ENCODE results near the gene ALB.

The ALB gene

GRCh38 chr4:73409012-73409862, 5.2 kb downstream of the ALB start:
- no peak for DNase-seq

GRCh38 chr4:73409978-73410548, 6.0 kb downstream of the ALB start:
- no peak for DNase-seq

- no peak for DNase-seq
These were observed 7.0 kb downstream of the ALB start for GRCh38 chr4:73410916-73411730.

GRCh38 chr4:73411731-73412414, 7.8 kb downstream of the ALB start:
- DNase-seq: no peak

DNA sequence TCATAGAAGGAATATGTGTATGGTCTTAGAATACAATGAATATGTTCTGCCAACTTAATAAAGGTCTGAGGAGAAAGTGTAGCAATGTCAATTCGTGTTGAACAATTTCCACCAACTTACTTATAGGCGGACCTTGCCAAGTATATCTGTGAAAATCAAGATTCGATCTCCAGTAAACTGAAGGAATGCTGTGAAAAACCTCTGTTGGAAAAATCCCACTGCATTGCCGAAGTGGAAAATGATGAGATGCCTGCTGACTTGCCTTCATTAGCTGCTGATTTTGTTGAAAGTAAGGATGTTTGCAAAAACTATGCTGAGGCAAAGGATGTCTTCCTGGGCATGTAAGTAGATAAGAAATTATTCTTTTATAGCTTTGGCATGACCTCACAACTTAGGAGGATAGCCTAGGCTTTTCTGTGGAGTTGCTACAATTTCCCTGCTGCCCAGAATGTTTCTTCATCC, 9.2 kb downstream of the ALB start:
- DNase-seq: no peak

- DNase-seq: no peak
These were observed 10.8 kb downstream of the ALB start for GRCh38 chr4:73414936-73415271.

DNA sequence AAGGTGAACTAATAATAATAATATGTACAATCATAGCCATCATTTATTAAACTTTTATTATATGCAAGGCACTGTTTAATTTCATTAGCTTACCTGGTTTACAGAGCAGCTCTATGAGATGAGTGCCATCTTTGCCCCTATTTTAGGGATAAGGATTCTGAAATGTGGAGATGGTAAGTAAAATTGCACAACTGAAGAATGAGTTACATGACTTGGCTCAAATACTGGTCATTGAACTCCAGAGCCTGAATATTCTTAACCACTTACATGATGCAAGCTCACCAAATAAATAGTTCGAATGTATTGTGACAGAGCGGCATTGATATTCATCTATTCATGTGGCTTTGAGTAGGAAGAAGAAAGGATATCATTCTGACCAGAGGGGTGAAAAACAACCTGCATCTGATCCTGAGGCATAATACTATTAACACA, 11.7 kb downstream of the ALB start:
- DNase-seq: no peak

DNA sequence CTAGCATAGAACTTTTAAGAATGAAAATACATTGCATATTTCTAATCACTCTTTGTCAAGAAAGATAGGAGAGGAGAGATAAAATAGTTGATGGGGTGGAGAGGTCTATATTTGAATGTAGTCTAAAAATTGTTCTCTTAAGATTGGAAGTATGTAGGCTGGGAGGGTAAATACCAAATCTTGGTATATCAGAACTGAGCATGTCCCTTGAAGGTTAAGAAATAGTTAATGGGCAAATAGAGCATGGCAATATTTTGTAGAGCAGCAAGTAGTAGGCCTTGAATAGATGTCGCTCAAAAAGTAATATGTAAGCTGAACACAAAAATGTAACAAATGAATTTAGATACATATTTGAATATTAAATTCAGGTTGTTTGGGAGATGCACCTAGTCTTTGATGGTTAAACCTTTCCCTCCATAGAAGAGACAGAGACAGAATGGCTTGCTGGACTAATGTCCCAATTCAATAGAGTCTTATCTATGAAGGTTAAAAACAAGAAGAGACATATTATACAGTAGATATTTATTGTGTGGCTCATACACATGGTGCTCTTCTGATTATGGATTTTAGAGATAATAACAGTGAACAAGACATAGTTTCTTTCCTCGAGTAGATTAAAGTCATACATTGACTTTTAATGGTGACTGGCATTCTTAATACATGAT, 12.5 kb downstream of the ALB start:
- no peak for DNase-seq

DNA sequence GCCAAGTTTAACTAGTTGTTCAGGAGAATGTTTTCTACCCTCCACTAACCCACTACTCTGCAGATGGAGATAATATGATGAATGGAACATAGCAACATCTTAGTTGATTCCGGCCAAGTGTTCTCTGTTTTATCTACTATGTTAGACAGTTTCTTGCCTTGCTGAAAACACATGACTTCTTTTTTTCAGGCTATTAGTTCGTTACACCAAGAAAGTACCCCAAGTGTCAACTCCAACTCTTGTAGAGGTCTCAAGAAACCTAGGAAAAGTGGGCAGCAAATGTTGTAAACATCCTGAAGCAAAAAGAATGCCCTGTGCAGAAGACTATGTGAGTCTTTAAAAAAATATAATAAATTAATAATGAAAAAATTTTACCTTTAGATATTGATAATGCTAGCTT, 13.3 kb downstream of the ALB start:
- no peak for DNase-seq

DNA sequence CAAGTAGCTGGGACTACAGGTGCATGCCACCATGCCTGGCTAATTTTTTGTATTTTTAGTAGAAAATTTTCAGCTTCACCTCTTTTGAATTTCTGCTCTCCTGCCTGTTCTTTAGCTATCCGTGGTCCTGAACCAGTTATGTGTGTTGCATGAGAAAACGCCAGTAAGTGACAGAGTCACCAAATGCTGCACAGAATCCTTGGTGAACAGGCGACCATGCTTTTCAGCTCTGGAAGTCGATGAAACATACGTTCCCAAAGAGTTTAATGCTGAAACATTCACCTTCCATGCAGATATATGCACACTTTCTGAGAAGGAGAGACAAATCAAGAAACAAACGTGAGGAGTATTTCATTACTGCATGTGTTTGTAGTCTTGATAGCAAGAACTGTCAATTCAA, 13.9 kb downstream of the ALB start:
- DNase-seq: no peak

DNA sequence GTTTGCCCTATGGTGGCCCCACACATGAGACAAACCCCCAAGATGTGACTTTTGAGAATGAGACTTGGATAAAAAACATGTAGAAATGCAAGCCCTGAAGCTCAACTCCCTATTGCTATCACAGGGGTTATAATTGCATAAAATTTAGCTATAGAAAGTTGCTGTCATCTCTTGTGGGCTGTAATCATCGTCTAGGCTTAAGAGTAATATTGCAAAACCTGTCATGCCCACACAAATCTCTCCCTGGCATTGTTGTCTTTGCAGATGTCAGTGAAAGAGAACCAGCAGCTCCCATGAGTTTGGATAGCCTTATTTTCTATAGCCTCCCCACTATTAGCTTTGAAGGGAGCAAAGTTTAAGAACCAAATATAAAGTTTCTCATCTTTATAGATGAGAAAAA, 14.6 kb downstream of the ALB start:
- DNase-seq: no peak

- no peak for DNase-seq
These were observed 15.3 kb downstream of the ALB start for GRCh38 chr4:73419106-73420038.

DNA sequence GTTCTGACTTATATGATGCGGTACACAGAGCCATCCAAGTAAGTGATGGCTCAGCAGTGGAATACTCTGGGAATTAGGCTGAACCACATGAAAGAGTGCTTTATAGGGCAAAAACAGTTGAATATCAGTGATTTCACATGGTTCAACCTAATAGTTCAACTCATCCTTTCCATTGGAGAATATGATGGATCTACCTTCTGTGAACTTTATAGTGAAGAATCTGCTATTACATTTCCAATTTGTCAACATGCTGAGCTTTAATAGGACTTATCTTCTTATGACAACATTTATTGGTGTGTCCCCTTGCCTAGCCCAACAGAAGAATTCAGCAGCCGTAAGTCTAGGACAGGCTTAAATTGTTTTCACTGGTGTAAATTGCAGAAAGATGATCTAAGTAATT, 16.5 kb downstream of the ALB start:
- no peak for DNase-seq

GRCh38 chr4:73421708-73422457, 17.8 kb downstream of the ALB start:
- no peak for DNase-seq

- DNase-seq: no peak
These were observed 18.3 kb downstream of the ALB start for GRCh38 chr4:73422458-73422752.

DNA sequence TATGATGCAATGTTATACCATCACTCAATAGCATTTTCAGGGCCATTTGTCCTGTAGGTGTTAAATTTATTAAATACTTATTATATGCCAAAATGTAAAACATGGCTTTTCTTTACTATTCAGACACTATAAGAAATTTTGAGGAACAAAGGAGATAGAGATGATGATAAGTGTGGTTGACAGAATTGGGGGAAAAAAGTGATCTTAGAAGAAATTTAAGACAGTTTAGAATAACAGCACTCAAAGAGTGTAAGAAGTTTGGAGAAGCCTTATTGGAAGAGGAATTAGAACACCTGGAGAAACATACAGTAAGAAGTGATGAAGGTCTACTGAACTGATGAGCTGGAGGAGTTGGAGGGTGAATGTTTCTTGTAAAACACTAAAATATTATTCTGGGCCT, 19.1 kb downstream of the ALB start:
- DNase-seq: no peak

DNA sequence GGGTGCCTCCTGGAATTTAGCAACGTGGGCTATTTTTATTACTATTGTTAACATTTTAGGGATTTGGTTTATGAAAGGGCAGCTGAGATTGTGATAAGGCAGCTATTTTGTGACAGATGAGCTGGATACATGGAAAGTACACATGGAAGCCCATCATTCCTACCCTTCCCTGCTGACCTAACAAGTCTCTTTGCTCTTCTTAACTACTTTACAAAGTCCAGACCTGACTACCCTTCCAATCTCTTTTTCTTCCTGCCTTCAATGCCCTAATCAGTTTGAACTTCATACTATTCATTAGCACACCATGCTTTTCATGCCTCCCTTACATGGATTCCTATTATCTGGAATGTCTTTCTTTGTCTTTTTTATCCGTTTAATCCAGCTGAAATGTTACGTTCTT, 22.6 kb downstream of the ALB start:
- no peak for DNase-seq

GRCh38 chr4:73429118-73429517, 25.0 kb downstream of the ALB start:
- no peak for DNase-seq

- no peak for DNase-seq
These were observed 25.9 kb downstream of the ALB start for GRCh38 chr4:73429826-73430587.

DNA sequence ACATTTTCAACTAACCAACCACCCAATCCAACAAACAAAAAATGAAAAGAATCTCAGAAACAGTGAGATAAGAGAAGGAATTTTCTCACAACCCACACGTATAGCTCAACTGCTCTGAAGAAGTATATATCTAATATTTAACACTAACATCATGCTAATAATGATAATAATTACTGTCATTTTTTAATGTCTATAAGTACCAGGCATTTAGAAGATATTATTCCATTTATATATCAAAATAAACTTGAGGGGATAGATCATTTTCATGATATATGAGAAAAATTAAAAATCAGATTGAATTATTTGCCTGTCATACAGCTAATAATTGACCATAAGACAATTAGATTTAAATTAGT, 27.7 kb downstream of the ALB start:
- DNase-seq: no peak
